Activated gamma-delta T cell (primary cell): ENCODE data around the gene RUNX3.
"Not testable (repeated sequence)": the region's sequence is repeated elsewhere in the genome, so short reads cannot be mapped to it uniquely, and the experiment has no call there.

Source experiments
- DNase-seq: peaks from one replicate; lab custom pipeline; 2025; lab: John Stamatoyannopoulos, UW

The RUNX3 gene

DNA sequence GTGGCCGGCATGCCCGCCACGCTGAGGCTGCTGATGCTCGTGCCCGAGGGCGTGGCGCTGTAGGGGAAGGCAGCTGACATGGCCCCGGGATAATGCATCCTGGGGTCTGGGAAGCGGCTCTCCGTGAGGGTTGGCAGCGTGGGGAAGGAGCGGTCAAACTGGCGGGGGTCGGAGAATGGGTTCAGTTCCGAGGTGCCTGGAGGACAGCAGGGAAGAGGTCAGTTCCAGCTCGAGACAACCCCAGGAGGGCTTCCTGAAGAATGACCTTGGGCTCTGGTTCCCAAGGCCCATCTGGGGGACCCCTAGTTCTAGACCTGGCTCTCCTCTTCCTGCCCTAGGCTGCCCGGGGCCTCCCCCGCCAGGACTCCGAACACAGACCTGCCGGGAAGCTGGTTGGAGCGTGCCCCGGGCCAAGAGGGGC lies 27.6 kb downstream of the RUNX3 start:
- no peak for DNase-seq

DNA sequence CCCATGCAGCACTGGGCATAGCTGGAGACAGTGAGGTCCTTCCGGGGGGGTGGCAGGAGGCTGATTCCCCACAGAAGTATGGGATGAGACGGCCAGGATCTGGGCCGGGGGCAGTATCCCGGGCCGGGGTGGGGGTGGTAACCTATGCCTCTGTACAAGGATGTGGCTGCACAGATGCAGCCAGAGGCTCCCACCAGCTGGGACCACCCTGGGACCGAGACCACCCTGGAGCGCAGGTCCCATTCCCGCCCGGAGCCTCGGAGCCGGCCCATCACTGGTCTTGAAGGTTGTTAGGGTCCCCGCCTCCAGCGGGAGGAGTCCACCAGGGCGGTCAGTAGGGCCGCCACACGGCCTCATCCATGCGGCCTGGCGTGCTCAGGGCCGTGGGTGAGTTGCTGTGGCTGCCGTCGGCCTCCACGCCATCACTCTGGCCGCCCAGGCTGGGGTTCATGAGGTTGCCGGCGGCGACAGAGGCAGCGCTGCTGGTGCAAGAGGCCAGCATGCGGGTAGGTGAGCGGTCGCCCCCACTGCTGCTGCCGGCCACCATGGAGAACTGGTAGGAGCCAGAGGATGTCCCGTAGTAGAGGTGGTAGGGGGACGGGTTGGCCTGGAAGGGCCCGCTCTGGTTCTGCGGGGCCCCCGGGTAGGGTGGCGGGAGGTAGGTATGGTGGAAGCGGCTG lies 28.1 kb downstream of the RUNX3 start:
- DNase-seq, result no peak

DNA sequence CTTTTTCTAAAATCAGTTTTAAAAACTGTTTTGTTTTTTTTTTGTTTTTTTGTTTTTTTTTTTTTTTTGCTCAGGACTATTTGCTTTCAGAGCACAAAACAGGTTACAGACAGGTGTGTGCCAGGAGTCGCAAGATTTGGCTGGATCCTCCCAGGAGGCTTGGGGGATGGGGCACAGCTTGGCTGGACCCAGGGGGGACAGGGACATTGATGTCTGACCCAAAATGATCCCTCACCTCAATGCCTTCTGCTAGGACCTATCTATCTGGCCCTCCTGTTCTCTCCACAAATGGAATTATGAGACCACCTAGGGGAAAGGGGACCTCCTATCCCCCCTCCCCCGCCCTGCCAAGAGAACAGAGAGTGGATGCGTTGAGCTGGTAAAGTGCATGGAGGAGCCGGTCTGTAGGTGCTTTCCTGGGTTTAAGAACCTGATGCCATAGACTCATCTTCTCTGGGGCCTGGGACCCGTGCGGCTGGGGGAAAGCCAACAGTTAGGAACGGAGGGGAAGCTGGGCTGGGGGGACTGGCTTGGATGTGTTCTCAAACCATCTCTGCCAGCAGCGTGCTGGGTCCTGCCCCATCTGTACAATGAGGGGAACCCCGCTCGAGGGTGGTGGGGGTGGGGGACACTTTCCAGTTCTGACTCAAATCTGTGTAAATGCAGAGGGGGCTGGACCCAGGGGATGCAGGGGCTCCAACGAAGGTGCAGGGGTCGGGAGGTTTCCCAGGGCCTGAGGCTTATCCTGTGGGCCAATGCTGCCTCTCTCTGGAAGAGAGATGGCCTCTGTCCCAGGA lies 28.9 kb downstream of the RUNX3 start:
- DNase-seq, result no peak

DNA sequence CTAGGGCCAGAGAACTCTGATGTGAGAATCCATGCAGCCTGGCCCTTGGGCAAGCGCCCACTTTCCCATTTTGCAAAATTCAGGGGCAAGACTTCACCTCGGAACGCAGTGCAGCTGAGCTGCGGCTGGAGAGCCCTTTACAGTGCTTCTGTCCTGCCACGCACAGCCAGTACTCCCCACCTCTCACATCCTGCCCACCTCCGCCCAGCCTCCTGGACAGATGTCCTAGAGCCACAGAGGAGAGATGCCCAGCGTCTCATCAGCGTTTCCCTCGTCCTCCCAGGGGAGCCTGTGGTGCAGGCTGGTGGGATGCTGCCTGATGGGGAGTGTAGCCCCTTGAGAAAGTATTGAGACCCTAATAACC lies 29.6 kb downstream of the RUNX3 start:
- no peak for DNase-seq

DNA sequence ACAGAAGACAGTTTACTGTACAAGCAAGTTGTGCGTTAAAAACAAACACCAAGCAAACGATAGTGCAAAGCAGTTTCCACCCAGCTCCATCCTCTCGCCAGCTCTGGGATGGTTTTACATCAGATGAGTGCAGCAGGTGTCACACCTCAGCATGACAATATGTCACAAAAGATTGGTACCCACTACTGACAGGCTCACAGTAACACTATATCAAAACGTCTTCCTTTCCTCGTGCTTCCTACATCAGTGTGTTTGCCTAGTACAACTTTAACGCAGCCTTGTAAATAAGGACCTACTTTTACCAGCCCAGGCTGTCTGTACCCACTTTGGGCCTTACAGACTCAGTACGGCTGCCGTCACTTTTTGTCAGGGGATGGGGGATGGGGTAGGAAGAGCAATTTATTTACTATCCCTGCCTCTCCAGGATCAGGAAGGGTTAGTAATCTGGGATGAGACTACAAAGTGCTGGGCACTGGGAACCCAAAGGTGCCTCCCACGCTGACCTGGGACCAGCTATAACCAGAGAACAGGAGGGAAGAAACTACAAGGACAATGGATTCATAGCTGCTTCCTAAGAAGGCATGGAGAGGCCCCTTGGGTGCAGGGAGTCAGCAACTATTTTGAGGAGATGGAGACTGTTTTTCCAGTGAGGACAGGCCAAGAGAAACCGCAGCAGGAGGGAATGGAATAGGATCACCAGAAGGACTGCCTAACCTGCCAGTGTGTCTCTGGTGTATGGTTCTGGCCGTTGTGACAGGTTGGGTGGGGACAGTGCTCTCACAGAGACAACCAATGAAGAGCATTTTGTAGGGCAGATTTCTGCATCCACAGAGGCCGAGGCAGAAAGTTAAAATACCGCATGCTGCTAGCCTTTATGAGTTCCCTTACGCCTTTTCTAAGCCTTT lies 30.2 kb downstream of the RUNX3 start:
- DNase-seq, result no peak

DNA sequence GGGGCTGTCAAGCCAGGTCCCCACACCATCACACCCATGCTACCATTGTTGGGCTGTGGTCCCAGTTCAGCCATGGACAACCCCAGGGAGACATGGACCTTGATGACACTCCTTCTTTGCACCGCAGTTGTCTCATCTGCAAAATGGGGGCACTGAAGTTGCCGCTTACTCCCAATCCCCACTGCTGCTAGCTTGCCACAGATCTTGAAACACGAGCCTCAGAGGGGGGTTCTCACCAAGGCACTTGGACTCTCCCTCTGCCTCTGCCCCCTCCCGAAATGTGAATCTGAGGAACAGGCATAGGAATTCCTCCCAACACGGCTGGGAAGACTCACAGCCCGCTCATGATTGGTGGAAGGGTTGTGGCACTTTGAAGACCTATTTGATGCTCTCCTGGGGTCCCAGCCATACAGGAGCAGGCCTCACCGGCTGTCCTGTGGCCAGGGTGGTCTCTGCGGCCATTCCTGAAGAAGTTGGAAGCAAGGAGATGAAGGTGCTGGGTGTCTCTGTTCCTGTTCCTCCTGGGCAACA lies 31.1 kb downstream of the RUNX3 start:
- no peak for DNase-seq

DNA sequence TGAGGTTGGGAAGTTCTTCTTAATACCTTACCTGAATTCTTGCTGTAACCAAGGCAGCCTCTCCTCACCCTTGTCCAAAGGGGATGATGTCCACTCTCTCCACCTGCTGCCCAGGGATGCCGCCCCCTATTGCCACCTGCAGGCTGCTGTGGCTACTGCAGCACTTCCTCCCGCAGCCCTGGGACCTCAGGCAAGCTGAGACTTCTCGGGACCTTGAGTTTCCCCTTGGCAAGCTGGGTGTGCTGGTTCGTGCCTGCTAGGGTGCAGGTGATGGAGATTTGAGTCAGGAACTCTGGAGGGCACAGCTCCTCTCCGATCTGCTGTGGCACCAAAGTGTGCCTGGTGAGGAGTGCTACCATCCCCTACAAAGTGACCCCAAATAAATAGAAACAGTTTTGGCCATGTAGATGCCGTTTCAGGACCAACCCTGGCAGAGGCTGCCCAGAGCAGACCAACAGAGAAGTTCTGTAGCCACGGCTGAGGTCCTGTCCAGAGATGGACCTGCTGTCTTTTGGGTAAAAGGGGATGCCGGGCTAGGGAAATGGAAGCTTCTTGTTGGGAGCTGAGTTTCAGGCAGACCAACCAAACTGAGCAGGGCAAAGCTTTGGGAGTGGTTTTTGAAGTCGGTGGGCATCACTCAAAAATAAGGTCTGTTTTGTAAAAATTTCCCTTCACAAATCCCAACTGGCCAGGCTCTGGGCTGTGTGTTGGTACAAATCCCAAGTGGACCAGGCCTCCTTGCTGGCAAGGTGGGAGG lies 31.7 kb downstream of the RUNX3 start:
- DNase-seq, result no peak

DNA sequence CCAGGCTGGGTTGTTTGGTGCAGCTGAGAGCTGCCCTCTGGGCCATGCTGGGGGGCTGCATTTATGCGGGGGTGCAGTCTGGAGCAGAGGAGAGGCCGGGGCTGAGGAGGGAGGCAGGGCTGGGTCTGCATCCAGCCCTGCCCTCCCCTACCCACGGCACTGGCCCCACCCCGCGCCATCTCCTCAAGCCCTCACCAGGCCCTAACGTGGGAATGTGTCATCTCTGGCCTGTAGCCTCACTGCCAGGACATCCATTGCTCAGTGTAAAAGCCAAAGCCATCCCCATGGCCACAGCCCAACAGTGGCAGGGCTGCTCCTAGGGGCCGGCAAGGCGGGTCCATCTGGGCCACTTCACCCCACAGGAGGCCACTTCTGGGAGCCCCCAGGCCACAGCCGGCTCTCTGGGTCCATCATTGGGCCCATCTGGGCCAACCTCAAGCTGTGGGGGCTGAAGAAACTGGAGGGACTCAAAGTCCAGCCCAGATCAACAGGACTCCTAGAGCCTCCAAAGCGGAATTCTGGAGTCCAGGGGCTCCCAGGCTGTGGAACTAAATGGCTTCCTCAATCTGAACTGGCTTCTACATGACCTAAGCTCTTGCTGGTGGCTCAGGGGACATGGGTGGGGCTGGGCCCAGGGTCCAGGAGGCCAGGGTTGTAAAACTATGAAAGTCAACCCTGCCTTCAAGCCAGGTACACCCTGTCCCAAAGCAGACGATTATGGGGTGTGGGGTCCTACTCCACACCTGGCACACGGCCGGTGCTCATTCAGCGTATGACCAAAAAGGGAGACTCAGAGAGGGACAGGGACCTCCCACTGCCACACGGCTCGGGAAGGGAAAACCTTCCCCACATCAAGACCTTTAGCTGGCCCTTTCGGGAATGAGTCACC lies 32.6 kb downstream of the RUNX3 start:
- no peak for DNase-seq

DNA sequence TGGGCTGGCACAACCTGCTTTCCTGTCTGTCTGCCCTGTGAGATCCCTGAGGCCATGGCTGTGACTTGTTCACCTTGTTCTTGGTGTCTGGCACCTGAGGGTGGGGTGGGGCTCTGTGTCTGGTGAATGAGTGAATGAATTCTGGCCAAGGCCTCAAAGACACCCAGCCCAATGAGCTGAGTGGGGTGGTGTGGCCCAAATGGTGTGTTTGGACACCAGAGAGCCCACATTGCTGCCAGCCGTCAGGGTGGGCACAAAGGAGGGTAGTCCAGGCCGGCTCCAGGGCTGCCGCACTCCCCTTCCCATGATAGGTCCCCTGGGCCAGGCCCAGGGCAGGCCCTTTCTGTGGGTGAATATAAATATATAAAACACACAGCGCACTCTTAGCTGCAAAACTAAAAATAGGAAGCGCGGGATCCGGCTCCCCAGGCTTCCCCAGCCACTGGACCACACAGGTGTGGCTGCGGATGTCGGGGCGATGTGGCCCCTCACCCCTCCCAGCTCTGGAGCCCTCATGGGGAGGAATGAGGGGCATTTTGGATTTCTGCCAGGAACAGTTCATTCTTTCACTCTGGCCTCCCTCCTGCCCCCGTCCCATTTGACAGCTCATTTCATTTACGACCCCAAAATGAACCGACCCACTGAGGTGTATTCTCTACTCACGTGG lies 33.3 kb downstream of the RUNX3 start:
- no peak for DNase-seq

DNA sequence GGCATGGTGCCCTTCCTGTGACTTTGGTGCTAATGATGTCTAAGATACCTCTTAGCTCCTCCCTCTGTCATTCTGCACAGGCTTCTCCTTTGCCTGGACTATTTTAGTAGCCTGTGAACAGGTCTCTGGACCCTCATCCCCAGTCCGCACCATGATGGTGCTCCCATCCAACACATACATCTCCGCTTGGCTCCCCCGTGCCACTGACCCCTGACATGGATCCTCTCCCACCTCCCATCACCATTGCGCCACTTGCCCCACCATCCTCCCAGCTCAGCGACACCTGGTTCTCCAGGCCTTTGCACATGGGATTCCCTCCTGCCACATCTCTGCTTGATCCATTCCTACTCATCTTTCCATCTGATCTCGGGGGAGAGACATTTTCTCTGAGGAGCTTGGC lies 33.9 kb downstream of the RUNX3 start:
- DNase-seq, result no peak

DNA sequence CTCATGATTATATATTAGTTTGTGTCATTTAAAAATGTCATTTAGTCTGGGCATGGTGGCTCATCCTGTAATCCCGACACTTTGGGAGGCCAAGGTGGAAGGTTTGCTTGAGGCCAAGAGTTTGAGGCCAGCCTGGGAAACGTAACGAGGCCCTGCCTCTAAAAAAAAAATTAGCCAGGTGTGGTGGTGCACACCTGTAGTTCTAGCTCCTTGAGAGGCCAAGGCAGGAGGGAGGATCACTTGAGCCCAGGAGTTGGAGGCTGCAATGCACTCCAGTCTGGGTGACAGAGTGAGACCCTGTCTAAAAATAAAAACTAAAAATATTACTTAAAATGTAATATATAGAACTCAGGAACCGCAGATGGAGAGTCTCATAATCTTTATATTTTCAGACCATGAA lies 34.6 kb downstream of the RUNX3 start:
- DNase-seq, result no peak

DNA sequence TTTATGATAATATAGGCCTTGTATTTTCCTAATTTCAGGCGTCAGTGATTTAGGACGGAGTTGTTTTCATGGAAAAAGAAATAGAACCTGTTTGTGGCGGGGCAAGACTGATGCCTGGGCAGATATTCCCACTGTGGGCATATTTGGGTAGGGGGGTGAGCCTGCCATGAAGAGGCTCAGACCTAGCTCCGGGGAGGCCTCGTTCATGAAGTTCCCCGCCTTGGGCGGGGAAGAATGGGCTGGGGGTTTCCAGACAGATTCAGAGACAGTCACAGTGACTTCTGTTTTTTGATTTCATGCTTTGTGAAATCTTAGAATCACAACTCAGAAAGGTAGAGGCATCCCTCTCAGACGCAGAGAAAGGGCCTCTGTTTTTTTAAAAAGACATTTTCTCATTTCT lies 36.1 kb downstream of the RUNX3 start:
- no peak for DNase-seq

DNA sequence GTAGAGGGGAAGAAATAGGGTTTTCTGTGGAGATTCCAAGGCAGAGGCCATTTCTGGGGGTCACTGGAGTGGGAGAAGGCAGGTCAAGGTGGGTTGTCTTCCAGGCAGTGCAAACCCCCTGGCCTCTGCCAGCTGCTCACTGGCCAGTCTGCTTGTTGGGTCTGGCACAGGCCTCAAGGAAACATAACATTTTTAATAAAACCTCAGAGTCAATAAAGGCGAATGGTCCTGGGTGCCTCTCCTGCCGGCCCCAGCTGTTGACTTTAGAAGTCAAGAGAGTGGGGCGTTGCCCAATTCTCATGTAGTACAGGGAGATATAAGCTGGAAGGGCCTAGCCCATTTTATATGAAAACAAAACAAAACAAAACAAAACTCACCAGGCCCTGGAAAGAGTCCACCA lies 36.6 kb downstream of the RUNX3 start:
- no peak for DNase-seq

DNA sequence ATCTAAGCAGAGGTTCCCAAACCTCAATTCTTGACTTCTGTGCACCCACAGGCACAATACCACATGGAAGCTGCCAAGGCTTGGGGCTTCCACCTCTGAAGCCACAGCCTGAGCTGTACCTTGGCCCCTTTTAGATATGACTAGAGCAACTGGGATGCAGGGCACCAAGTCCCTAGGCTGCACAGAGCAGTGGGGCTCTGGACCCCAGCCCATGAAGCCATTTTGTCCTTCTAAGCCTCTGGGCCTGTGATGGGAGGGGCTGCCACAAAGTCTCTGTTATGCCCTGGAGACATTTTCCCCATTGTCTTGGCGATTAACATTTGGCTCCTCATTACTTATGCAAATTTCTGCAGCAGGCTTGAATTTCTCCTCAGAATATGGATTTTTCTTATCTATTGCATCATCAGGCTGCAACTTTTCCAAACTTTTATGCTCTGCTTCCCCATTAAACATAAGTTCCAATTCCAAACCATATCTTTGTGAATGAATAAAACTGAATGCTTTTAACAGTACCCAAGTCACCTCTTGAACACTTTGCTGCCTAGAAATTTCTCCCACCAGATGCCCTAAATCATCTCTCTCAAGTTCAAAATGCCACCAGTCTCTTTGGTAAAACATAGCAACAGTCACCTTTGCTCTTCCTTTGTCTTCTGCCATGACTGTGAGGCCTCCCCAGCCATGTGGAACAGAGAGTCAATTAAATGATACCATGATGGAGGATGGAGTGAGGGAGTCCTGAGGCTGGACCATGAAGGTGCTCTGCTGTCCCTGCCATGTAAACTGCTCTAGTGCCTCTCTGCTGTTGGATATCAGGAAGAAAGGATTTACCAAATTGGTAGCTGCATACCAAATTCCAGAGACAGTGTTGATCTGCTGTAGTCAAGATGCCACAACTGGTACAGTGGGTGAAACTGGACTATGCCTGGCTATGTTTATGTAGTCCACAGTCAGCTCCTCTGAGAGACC lies 37.6 kb downstream of the RUNX3 start:
- no peak for DNase-seq

DNA sequence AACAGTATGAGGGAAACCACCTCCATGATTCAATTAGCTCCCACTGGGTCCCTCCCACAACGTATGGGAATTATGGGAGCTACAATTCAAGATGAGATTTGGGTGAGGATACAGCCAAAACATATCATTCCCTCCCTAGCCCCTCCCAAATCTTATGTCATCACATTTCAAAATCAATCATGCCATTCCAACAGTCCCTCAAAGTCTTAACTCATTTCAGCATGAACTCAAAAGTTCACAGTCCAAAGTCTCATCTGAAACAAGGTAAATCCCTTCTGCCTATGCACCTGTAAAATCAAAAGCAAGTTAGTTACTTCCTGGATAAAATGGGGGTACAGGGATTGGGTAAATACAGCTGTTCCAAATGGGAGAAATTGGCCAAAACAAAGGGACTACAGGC lies 38.7 kb downstream of the RUNX3 start:
- DNase-seq, result not testable (repeated sequence)

DNA sequence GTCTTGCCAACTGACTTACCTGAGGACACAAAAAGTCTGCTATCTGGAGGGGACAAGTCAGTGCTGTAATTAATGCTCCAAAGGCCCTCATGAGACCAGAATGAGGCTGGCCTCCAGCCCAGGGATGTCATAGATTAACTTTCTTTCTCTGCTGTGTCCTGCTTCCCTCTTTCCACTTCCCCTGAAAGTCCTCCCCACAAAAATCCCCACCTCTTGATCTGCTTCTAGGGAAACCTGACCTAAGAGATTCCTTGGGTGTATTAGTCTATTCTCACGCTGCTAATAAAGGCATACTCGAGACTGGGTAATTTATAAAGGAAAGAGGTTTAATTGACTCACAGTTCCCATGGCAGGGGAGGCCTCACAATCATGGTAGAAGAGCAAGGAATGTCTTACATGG lies 39.2 kb downstream of the RUNX3 start:
- DNase-seq, result no peak

DNA sequence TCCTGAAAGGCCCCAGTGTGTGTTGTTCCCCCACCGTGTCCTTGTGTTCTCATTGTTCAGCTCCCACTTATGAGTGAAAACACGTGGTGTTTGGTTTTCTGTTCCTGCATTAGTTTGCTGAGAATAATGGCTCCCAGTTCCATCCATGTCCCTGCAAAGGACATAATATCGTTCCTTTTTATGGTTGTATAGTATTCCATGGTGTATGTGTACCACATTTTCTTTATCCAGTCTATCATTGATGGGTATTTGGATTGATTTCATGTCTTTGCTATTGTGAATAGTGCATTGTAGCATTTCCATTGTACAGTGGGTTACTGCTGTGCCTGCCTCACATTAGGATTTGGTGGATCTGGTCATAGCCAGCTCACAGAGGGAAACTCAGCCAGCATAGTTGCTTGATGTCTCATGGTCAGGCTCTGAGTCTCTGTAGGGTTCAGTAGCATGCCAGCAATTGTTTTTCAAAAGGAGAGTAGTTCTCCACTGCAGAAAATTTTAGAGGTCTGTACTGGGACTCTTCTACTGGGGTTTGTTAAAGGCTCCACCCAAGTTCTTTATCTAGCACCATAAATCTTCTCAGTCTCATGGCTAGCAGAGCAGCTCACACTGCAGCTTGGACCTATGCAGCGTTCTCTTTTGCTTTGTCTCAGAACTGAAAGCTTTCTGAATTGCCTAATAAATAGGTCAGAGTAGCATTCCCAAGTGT lies 41.0 kb downstream of the RUNX3 start:
- no peak for DNase-seq
